ENCODE measurements around the gene KISS1R. TPM values are rescaled to one million over a fixed set of nuclear protein-coding genes. Genes with fewer than 3 reads are reported as not detected.

Gene KISS1R
- total and polyA plus RNA-seq, 5 donors from 2014 or later, result 0.21 to 1.2 (median 0.67) TPM; not detected in 1

DNA sequence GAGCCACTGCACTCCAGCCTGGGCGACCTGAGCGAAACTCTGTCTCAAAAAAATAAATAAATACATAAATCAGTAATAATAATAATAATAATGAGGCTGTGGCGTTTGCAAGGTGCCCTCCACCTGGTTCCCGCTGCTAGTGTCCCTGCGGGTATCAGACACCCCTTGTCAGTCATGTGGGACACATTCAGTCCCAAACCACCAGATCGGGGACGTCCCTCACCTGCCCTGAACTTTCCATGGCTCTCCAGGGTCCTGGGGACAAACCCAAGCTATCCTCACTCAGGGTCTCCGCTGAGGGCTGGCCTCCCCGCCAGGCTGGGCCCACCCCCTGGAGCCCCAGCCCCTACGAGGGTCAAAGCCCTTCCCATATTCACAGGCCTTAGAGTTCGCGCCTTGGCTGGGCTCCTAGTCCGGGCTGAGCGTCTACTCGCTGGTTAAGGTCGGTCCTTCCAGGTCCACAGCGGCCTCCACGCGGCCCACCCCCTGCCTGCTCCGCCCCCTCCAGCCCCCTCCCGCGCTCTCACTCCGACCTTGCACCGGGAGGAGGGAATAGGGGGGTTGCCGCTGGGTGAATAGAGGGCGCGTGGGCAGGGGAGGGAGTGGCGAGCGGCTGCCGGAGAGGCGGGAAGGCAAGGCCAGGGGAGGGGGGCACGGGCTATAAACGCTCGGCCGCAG is 349 bp upstream of the KISS1R start:
- H3K27ac ChIP-seq (ENCODE audit: insufficient read depth, low read length, poor library complexity, severe bottlenecking), result no peak overlapping the region
- H3K4me1 ChIP-seq (ENCODE audit: control insufficient read depth, insufficient read depth, low read length, poor library complexity, severe bottlenecking), result peaks cover 59% of the 10 kb centered on the region
- no peak for DNase-seq
- no peaks in the 10 kb centered on the region for H3K9me3 ChIP-seq (ENCODE audit: control insufficient read depth in 2 of 2, low read length in 2 of 2)
- H3K27me3 Mint-ChIP-seq, result peaks cover 13% of the 10 kb centered on the region
- peaks cover 0 to 2% (median 0%) of the 10 kb centered on the region in 7 donors for H3K9me3 Mint-ChIP-seq
- peaks cover 0 to 30% (median 12%) of the 10 kb centered on the region in 4 donors for H3K4me1 Mint-ChIP-seq
- peak overlapping the region; percentile 66 to 93 (median 76) for H3K4me3 Mint-ChIP-seq
- H3K36me3 ChIP-seq (ENCODE audit: control insufficient read depth, insufficient read depth, low read length), result no peaks in the 10 kb centered on the region
- H3K36me3 Mint-ChIP-seq, result no peaks in the 10 kb centered on the region
- H3K27ac Mint-ChIP-seq, result peak overlapping the region in 1 of 3 donors; percentile 32
- H3K4me3 ChIP-seq (ENCODE audit: low read depth, low read length), result no peak overlapping the region
- ATAC-seq (ENCODE audit: low read depth in 2 of 2), result no peak
- H3K27me3 ChIP-seq (ENCODE audit: control insufficient read depth, insufficient read depth, low read length), result no peaks in the 10 kb centered on the region

DNA sequence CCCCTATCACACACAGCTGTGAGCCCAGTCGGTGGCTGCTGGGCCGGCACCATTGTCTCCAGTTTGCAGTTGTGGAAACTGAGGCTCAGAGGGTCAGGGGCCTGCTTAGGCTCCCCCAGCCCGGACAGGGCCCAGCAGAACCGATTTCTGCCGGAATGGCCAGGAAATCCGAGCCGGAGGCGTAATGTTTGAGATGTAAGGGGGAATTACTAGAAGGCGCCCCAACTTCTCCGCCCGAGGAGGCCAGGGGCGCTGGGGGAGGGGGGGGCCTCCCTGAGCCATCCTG is 962 bp downstream of the KISS1R start:
- Histone ChIP-seq H3K36me3 (ENCODE audit: control insufficient read depth, insufficient read depth, low read length) (no peaks in the 10 kb centered on the region), H3K4me1 (ENCODE audit: control insufficient read depth, insufficient read depth, low read length, poor library complexity, severe bottlenecking) (peaks cover 56% of the 10 kb centered on the region)

DNA sequence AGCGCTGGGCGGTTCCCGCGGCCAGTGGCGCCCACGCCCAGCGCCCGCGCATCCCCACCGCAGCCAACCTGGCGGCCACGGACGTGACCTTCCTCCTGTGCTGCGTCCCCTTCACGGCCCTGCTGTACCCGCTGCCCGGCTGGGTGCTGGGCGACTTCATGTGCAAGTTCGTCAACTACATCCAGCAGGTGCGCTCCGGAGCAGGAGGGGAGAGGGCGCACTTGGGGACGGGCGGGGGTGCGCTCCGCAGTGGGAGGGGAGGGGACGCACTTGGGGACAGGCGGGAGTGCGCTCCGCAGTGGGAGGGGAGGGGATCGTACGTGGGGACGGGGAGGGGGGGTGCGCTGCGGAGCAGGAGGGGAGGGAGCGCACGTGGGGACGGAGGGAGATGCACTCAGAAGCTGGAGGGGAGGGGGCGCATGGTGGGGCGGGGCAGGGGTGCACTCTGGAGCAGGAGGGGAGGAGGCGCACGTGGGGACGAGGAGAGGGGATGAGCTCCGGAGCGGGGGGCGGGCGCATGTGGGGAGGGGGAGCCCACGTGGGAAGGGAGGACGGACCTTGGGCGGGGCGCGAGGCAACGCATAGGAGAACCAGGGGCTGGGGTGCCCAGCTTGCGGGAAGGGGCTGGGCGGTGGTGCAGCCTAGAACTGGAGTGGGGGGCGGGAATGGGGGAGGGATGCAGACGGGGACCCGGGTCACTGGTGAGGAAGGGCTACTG is 1.5 kb downstream of the KISS1R start:
- no peak overlapping the region for H3K4me3 ChIP-seq (ENCODE audit: low read depth, low read length)
- no peaks in the 10 kb centered on the region for H3K9me3 ChIP-seq (ENCODE audit: control insufficient read depth in 2 of 2, low read length in 2 of 2)
- H3K27me3 ChIP-seq (ENCODE audit: control insufficient read depth, insufficient read depth, low read length), result no peaks in the 10 kb centered on the region
- H3K27ac ChIP-seq (ENCODE audit: insufficient read depth, low read length, poor library complexity, severe bottlenecking), result no peak overlapping the region
- H3K27ac Mint-ChIP-seq, result no peak overlapping the region
- no peaks in the 10 kb centered on the region for H3K36me3 ChIP-seq (ENCODE audit: control insufficient read depth, insufficient read depth, low read length)
- DNase-seq (no peak), ATAC-seq (ENCODE audit: low read depth in 2 of 2) (no peak)
- peak overlapping the region in 3 of 4 donors; percentile 62 to 67 (median 63) for H3K4me3 Mint-ChIP-seq
- H3K36me3 Mint-ChIP-seq, result no peaks in the 10 kb centered on the region
- H3K4me1 ChIP-seq (ENCODE audit: control insufficient read depth, insufficient read depth, low read length, poor library complexity, severe bottlenecking), result peaks cover 51% of the 10 kb centered on the region
- H3K4me1 Mint-ChIP-seq, result peaks cover 0 to 36% (median 15%) of the 10 kb centered on the region in 4 donors
- H3K27me3 Mint-ChIP-seq, result peaks cover 22% of the 10 kb centered on the region
- peaks cover 0 to 5% (median 0%) of the 10 kb centered on the region in 7 donors for H3K9me3 Mint-ChIP-seq

More for the DNA sequence above, 962 bp downstream of the KISS1R start:
- H3K27ac Mint-ChIP-seq, result no peak overlapping the region
- peaks cover 18% of the 10 kb centered on the region for H3K27me3 Mint-ChIP-seq
- DNase-seq (no peak), ATAC-seq (ENCODE audit: low read depth in 2 of 2) (no peak)
- no peak overlapping the region for H3K4me3 ChIP-seq (ENCODE audit: low read depth, low read length)
- H3K27me3 ChIP-seq (ENCODE audit: control insufficient read depth, insufficient read depth, low read length), result no peaks in the 10 kb centered on the region
- H3K27ac ChIP-seq (ENCODE audit: insufficient read depth, low read length, poor library complexity, severe bottlenecking), result no peak overlapping the region
- no peaks in the 10 kb centered on the region for H3K36me3 Mint-ChIP-seq
- H3K4me3 Mint-ChIP-seq, result peak overlapping the region in 3 of 4 donors; percentile 63 to 89 (median 82)
- H3K9me3 Mint-ChIP-seq, result peaks cover 0 to 2% (median 0%) of the 10 kb centered on the region in 7 donors
- peaks cover 0 to 33% (median 15%) of the 10 kb centered on the region in 4 donors for H3K4me1 Mint-ChIP-seq
- H3K9me3 ChIP-seq (ENCODE audit: control insufficient read depth in 2 of 2, low read length in 2 of 2), result no peaks in the 10 kb centered on the region

GRCh38 chr19:919199-920050 is 2.3 kb downstream of the KISS1R start:
- H3K9me3 Mint-ChIP-seq, result peaks cover 0 to 3% (median 0%) of the 10 kb centered on the region in 7 donors
- Histone ChIP-seq H3K9me3 (ENCODE audit: control insufficient read depth in 2 of 2, low read length in 2 of 2) (no peaks in the 10 kb centered on the region), H3K27me3 (ENCODE audit: control insufficient read depth, insufficient read depth, low read length) (no peaks in the 10 kb centered on the region), H3K36me3 (ENCODE audit: control insufficient read depth, insufficient read depth, low read length) (no peaks in the 10 kb centered on the region), H3K27ac (ENCODE audit: insufficient read depth, low read length, poor library complexity, severe bottlenecking) (no peak overlapping the region), H3K4me1 (ENCODE audit: control insufficient read depth, insufficient read depth, low read length, poor library complexity, severe bottlenecking) (peaks cover 51% of the 10 kb centered on the region), H3K4me3 (ENCODE audit: low read depth, low read length) (no peak overlapping the region)
- H3K36me3 Mint-ChIP-seq, result no peaks in the 10 kb centered on the region
- DNase-seq (peak in 1 of 3 donors; percentile 52), ATAC-seq (ENCODE audit: low read depth in 2 of 2) (peak; percentile 37 to 41)
- H3K27me3 Mint-ChIP-seq, result peaks cover 22% of the 10 kb centered on the region
- H3K4me3 Mint-ChIP-seq, result peak overlapping the region; percentile 10 to 67 (median 64)
- H3K27ac Mint-ChIP-seq, result no peak overlapping the region
- peaks cover 0 to 38% (median 15%) of the 10 kb centered on the region in 4 donors for H3K4me1 Mint-ChIP-seq

GRCh38 chr19:920051-920864 is 3.1 kb downstream of the KISS1R start:
- Mint-ChIP-seq H3K36me3 (no peaks in the 10 kb centered on the region), H3K27me3 (peaks cover 22% of the 10 kb centered on the region), H3K4me3 (peak overlapping the region; percentile 67 to 92 (median 85)), H3K27ac (peak overlapping the region; percentile 6 to 85 (median 39)), H3K9me3 (peaks cover 0 to 3% (median 0%) of the 10 kb centered on the region in 7 donors), H3K4me1 (peaks cover 0 to 34% (median 13%) of the 10 kb centered on the region in 4 donors)
- ATAC-seq (ENCODE audit: low read depth in 2 of 2) (peak; percentile 45 to 51), DNase-seq (peak; percentile 62 to 80 (median 72))
- no peak overlapping the region for H3K27ac ChIP-seq (ENCODE audit: insufficient read depth, low read length, poor library complexity, severe bottlenecking)
- no peaks in the 10 kb centered on the region for H3K9me3 ChIP-seq (ENCODE audit: control insufficient read depth in 2 of 2, low read length in 2 of 2)
- peaks cover 59% of the 10 kb centered on the region for H3K4me1 ChIP-seq (ENCODE audit: control insufficient read depth, insufficient read depth, low read length, poor library complexity, severe bottlenecking)
- no peaks in the 10 kb centered on the region for H3K36me3 ChIP-seq (ENCODE audit: control insufficient read depth, insufficient read depth, low read length)
- H3K4me3 ChIP-seq (ENCODE audit: low read depth, low read length), result peak overlapping the region; percentile 69
- no peaks in the 10 kb centered on the region for H3K27me3 ChIP-seq (ENCODE audit: control insufficient read depth, insufficient read depth, low read length)

DNA sequence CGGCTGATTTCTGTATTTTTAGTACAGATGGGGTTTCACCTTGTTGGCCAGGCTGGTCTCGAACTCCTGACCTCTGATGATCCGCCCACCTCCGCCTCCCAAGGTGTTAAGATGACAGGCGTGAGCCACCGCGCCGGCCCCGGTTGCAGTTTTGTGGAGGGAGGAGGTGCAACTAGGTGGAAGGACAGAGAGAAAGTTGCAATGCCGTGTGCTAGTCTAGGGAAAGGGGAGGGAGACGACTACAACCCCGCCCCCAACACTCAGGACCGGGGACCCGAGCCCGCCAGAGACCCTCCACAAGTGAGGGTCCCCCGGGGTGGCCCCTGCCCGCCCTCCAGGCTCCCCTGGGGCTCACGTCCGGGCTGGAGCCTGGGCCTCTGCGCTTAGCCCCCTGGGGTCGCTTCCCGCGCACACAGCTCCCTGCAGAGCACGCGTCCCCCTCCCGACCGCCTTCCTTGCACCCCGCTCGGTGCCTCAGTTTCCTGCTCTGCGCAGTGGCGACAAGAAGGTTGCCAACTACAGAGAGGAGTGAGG is 7.5 kb downstream of the KISS1R start:
- H3K4me1 Mint-ChIP-seq, result peaks cover 0 to 24% (median 11%) of the 10 kb centered on the region in 4 donors
- no peaks in the 10 kb centered on the region for H3K36me3 Mint-ChIP-seq
- H3K36me3 ChIP-seq (ENCODE audit: control insufficient read depth, insufficient read depth, low read length), result no peaks in the 10 kb centered on the region
- ATAC-seq (ENCODE audit: low read depth in 2 of 2) (no peak), DNase-seq (no peak)
- H3K27ac ChIP-seq (ENCODE audit: insufficient read depth, low read length, poor library complexity, severe bottlenecking), result peak overlapping the region; percentile 69
- H3K4me3 ChIP-seq (ENCODE audit: low read depth, low read length), result peak overlapping the region; percentile 37
- peak overlapping the region; percentile 80 to 94 (median 84) for H3K4me3 Mint-ChIP-seq
- H3K9me3 Mint-ChIP-seq, result peaks cover 0 to 3% (median 0%) of the 10 kb centered on the region in 7 donors
- no peaks in the 10 kb centered on the region for H3K9me3 ChIP-seq (ENCODE audit: control insufficient read depth in 2 of 2, low read length in 2 of 2)
- peaks cover 17% of the 10 kb centered on the region for H3K27me3 Mint-ChIP-seq
- H3K4me1 ChIP-seq (ENCODE audit: control insufficient read depth, insufficient read depth, low read length, poor library complexity, severe bottlenecking), result peaks cover 41% of the 10 kb centered on the region
- no peaks in the 10 kb centered on the region for H3K27me3 ChIP-seq (ENCODE audit: control insufficient read depth, insufficient read depth, low read length)
- H3K27ac Mint-ChIP-seq, result peak overlapping the region in 1 of 3 donors; percentile 43
